Naive thymus-derived CD8-positive, alpha-beta T cell (primary cell): ENCODE data around the gene JPH3. TPM values are rescaled to one million over a fixed set of nuclear protein-coding genes. Genes with fewer than 3 reads are reported as not detected.

Source experiments
- ATAC-seq, 2 donors: fragments of 150-1000 bp; cut with Tn5 transposase in 1 of 2; sonication (Bioruptor Pico), chemical (Tn5 transposase) in 1 of 2; 1 replicate in 1 of 2; 2 replicates in 1 of 2; pipeline ENCODE4 v1.10.0; 2021; ENCODE audit warnings: mild to moderate bottlenecking in 2 of 2, moderate library complexity in 2 of 2
- POLR2A ChIA-PET: fragments of 350-600 bp; sonication (Branson Sonifier 250); formaldehyde crosslinking; loops from one replicate; lab custom pipeline; 2021; ENCODE audit warnings: antibody characterized with exemption; lab: Charles Lee
- DNase-seq, 10 donors: peaks; one replicate each; pipeline versions ENCODE4 v3.0.0 to v3.0.0-alpha.2; 2020 to 2022
- H3K27ac Mint-ChIP-seq, 10 donors: one replicate each; pipeline ENCODE4 v1.8.0; 2020 to 2022; ENCODE audit warnings: mild to moderate bottlenecking in 10 of 10, mixed read lengths in 10 of 10, moderate library complexity in 4 of 10, inconsistent platforms in 1 of 10
- H3K27me3 Mint-ChIP-seq, 5 donors: one replicate each; pipeline ENCODE4 v1.8.0; 2021 to 2022; ENCODE audit warnings: mixed read lengths in 5 of 5
- H3K36me3 Mint-ChIP-seq, 3 donors: one replicate each; pipeline ENCODE4 v1.8.0; 2020 to 2022; ENCODE audit warnings: mixed read lengths in 3 of 3, mild to moderate bottlenecking in 2 of 3, inconsistent platforms in 1 of 3
- H3K4me1 Mint-ChIP-seq, 4 donors: one replicate each; pipeline ENCODE4 v1.8.0; 2021 to 2022; ENCODE audit warnings: mixed read lengths in 4 of 4
- H3K4me3 Mint-ChIP-seq, 10 donors: one replicate each; pipeline ENCODE4 v1.8.0; 2020 to 2022; ENCODE audit warnings: mild to moderate bottlenecking in 10 of 10, mixed read lengths in 10 of 10, moderate library complexity in 6 of 10, inconsistent platforms in 1 of 10
- H3K9me3 Mint-ChIP-seq, 9 donors: one replicate each; pipeline ENCODE4 v1.8.0; 2020 to 2022; ENCODE audit warnings: mixed read lengths in 9 of 9, mild to moderate bottlenecking in 3 of 9, inconsistent platforms in 1 of 9, moderate library complexity in 1 of 9
- polyA plus RNA-seq, 3 donors: library from polyadenylated mRNA; unstranded; fragments of 300-500 nt; fragmentation: Illumina TruSeq; gene quantifications; one replicate each; pipeline ENCODE4 v1.2.3, GENCODE V29; 2021
- total RNA-seq, 8 experiments: library from RNA in 2 of 8; stranded (reverse) in 2 of 8; gene quantifications; one replicate each; pipeline ENCODE4 v1.2.3 and lab custom pipeline; 2021 to 2026

Gene JPH3
- total and polyA plus RNA-seq, 5 experiments from 2014 or later = 0.08 to 0.09 TPM; not detected in 3

DNA sequence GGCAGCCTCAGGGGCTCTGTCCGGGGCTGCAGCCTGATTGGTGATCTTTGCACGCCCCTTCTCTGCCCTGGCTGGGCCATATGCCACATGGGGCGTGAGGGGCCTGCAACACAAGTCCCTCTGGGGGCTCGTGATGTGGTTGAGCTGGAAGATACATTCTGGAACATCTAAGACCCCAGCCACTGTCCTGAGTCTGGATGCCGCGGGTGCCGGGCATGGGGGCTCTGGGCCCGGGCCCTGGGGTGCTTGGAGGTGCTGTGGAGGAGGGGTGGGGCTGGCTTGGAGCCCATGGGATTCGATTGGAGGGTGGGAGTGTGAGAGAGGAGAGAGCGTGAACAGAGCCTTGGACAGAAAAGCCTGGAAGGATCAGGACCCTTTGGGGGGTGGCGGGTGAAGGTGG, 39.4 kb downstream of the JPH3 start:
- ATAC-seq (no peak), DNase-seq (no peak)
- no peaks in the 10 kb centered on the region for H3K4me1 Mint-ChIP-seq
- POLR2A ChIA-PET = no interaction called here
- H3K9me3 Mint-ChIP-seq = no peaks in the 10 kb centered on the region
- H3K27ac Mint-ChIP-seq = peak overlapping the region in 1 of 10 donors; percentile 43
- no peaks in the 10 kb centered on the region for H3K36me3 Mint-ChIP-seq
- H3K4me3 Mint-ChIP-seq = no peak overlapping the region
- H3K27me3 Mint-ChIP-seq = peaks cover 0 to 9% (median 0%) of the 10 kb centered on the region in 5 donors

DNA sequence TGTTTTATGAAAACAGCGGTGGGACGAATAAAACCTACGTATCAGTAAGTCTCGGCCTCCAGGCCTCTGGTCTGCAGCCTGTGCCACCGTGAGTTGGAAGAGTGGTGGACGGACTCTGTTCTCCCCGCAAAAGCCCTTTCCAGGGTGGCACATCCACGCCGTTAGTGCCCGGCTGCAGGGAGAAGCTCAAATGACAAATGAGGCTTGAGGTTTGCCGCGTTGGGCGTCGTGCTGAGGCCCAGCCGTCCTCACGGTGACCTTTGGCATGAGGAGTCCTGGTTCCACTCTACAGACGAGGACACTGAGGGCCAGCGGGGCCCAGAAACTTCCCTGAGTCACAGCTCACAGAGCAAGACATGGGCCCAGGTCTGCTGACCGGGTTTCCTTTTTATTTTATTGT, 40.2 kb downstream of the JPH3 start:
- POLR2A ChIA-PET = no interaction called here
- Mint-ChIP-seq H3K4me3 (no peak overlapping the region), H3K9me3 (no peaks in the 10 kb centered on the region)

DNA sequence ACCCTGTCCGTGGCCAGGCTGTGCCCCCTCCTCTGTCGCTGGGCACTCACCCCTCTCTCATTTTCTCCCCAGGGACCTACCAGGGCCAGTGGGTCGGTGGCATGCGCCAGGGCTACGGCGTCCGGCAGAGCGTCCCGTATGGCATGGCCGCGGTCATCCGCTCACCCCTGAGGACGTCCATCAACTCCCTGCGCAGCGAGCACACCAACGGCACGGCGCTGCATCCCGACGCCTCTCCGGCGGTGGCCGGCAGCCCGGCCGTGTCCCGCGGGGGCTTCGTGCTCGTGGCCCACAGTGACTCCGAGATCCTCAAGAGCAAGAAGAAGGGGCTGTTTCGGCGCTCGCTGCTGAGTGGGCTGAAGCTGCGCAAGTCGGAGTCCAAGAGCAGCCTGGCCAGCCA, 41.9 kb downstream of the JPH3 start:
- Mint-ChIP-seq H3K36me3 (no peaks in the 10 kb centered on the region), H3K9me3 (no peaks in the 10 kb centered on the region), H3K4me3 (no peak overlapping the region), H3K27ac (no peak overlapping the region), H3K4me1 (no peaks in the 10 kb centered on the region), H3K27me3 (peaks cover 0 to 22% (median 6%) of the 10 kb centered on the region in 5 donors)
- no peak for DNase-seq
- no peak for ATAC-seq
- POLR2A ChIA-PET = no interaction called here

More for the DNA sequence above, 40.2 kb downstream of the JPH3 start:
- ATAC-seq = no peak
- no peaks in the 10 kb centered on the region for H3K36me3 Mint-ChIP-seq
- peaks cover 0 to 12% (median 0%) of the 10 kb centered on the region in 5 donors for H3K27me3 Mint-ChIP-seq
- DNase-seq = no peak
- no peaks in the 10 kb centered on the region for H3K4me1 Mint-ChIP-seq
- no peak overlapping the region for H3K27ac Mint-ChIP-seq

DNA sequence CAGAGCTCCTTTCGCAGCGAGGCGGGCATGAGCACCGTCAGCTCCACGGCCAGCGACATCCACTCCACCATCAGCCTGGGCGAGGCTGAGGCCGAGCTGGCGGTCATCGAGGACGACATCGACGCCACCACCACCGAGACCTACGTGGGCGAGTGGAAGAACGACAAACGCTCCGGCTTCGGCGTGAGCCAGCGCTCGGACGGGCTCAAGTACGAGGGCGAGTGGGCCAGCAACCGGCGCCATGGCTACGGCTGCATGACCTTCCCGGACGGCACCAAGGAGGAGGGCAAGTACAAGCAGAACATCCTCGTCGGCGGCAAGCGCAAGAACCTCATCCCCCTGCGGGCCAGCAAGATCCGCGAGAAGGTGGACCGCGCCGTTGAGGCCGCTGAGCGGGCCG, 42.3 kb downstream of the JPH3 start:
- Mint-ChIP-seq H3K27me3 (peaks cover 0 to 24% (median 6%) of the 10 kb centered on the region in 5 donors), H3K4me3 (no peak overlapping the region), H3K27ac (no peak overlapping the region), H3K4me1 (no peaks in the 10 kb centered on the region), H3K36me3 (no peaks in the 10 kb centered on the region), H3K9me3 (no peaks in the 10 kb centered on the region)
- POLR2A ChIA-PET = no interaction called here
- DNase-seq = peak in 1 of 10 donors; percentile 56
- ATAC-seq = no peak

DNA sequence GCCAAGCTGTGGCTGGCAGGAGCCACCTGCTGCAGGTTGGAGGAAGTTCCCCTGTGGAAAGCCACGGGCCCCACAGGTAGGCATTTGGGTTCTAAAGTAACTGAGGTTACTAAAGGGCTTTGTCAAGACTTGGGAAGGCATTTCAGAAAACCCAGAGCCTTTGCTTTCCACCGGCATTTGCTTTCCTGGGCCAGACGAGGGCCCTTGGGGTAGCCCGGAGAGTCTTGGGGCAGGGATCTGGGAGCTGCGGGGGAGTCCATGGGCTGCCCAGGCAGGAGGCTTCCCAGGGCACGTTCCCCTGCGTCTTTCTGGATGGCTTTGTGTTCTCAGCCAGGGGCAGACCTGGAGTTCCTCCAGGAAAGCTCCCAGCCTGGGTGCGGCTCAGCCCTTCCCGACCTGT, 43.5 kb downstream of the JPH3 start:
- no peak for ATAC-seq
- Mint-ChIP-seq H3K27ac (peak overlapping the region in 1 of 10 donors; percentile 3), H3K4me3 (no peak overlapping the region), H3K4me1 (no peaks in the 10 kb centered on the region), H3K27me3 (peaks cover 2 to 24% (median 7%) of the 10 kb centered on the region in 5 donors), H3K9me3 (no peaks in the 10 kb centered on the region), H3K36me3 (no peaks in the 10 kb centered on the region)
- DNase-seq = peak in 1 of 10 donors; percentile 30
- POLR2A ChIA-PET = no interaction called here

DNA sequence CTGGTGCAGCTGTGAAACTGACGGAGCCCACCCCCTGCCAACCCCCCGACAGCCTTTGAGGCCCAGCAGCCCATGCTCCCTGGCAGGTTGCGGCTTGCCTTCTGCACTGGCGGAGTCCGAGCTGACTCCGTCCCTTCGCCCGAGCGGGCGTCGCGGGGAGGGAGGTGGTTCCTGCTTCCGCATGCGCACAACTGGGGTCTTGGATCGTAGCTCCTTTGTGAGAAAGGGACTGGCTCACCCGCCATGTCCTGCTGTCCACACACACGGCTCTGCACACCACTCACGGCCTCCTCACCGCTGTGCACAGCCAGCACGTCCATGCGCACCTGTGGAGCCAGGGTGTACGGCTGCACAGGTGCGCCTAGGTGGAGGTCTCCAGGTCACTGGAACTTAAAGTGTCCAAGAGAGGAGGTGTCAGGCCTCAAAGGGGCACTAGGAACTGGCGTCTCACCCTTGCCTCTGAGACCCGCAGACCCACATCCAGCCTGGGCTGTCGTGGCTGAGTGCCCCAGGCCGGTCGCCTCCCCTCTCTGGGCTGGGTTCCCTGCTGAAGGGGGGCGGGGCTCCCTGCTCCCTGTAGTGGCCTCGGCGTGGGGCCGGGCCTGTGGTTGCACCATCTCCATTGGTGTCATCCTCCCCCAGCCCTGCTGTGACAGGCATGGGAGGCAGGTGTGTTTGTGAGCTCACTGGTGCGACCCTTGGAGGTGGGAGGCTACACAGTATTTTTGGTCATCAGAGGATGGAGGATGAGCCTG, 45.3 kb downstream of the JPH3 start:
- Mint-ChIP-seq H3K9me3 (no peaks in the 10 kb centered on the region), H3K4me1 (no peaks in the 10 kb centered on the region), H3K36me3 (no peaks in the 10 kb centered on the region), H3K4me3 (no peak overlapping the region), H3K27ac (no peak overlapping the region), H3K27me3 (peaks cover 2 to 24% (median 7%) of the 10 kb centered on the region in 5 donors)
- DNase-seq (peak in 1 of 10 donors; percentile 60), ATAC-seq (no peak)
- POLR2A ChIA-PET = no interaction called here

DNA sequence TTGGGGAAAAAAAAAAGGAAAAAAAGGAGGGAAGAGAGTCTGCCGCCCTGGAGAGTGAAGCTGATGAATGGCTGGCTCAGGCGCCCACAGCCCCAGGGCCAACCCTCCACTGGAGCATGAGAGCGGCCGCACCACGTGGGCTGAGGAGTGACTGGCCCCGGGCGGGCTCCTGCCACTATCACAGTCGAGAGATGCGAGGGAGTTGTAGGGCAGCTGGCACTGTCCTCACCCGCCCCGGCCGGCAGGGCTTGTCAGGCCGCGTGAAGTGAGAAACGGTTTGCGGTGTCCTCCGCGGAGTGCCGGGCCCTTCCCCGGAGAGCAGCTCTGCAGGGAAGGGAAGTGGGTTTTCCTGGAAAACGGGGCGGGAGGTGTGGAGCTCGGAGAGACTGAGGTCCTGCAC, 45.9 kb downstream of the JPH3 start:
- no peak overlapping the region for H3K4me3 Mint-ChIP-seq
- H3K4me1 Mint-ChIP-seq = no peaks in the 10 kb centered on the region
- H3K36me3 Mint-ChIP-seq = no peaks in the 10 kb centered on the region
- H3K27me3 Mint-ChIP-seq = peaks cover 2 to 24% (median 7%) of the 10 kb centered on the region in 5 donors
- POLR2A ChIA-PET = no interaction called here
- DNase-seq = peak in 1 of 10 donors; percentile 46
- no peak for ATAC-seq
- H3K27ac Mint-ChIP-seq = no peak overlapping the region
- no peaks in the 10 kb centered on the region for H3K9me3 Mint-ChIP-seq

DNA sequence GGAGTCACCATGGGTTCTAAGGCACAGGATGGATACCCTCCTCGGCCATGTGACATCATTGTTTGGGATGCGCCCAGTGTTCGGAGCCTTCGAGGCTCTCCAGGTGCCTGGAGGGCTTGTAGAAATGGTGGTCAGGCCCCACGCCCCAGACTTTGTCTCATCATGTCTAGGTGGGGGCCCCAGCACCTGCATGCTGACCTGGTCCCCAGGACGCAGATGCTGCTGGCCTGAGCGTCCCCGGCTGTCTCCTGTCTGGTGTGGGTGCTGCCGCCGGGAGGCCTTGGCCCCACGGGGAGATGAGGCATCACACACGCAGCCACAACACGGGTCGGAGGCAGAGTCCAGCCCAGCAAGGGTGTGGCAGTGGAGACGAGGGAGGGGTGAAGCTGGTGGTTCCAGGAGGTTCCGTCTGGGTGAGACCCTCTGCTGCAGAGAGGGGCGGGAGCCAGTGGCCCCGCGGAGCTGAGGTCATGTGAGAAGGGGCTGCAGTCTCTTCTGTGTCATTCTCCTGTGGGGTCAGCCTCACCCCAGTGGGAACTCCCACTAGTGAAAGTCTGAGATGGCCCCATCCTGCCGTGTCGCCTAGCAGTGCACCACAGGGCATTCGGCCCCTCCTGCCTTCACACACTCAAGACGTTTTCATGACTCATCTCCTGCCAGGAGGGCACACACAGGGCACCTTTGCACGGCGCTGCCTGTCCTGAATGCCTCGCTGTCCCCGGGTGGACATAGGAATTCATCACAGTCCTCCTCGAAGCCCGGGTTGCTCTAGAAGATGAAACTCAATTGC, 46.6 kb downstream of the JPH3 start:
- Mint-ChIP-seq H3K9me3 (no peaks in the 10 kb centered on the region), H3K4me1 (no peaks in the 10 kb centered on the region), H3K36me3 (no peaks in the 10 kb centered on the region), H3K27me3 (peaks cover 2 to 24% (median 7%) of the 10 kb centered on the region in 5 donors), H3K4me3 (no peak overlapping the region), H3K27ac (no peak overlapping the region)
- POLR2A ChIA-PET = no interaction called here
- ATAC-seq (no peak), DNase-seq (peak in 1 of 10 donors; percentile 52)

DNA sequence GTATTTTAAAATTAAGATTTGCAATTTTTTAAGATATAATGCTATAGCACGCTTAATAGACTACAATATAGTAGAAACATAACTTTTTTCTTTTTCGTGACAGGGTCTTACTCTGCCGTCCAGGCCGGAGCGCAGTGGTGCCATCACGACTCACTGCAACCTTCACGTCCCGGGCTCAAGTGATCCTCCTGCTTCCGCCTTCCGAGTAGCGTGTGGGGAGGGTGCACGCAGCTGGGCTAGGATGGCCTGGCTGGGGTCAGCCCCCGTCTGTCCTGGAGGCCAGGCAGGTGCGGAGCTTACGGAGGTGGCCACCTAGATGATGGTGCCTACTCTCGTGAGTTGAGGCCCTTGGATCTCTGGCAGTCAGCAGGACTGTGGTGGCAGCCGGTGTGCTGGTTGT, 50.1 kb downstream of the JPH3 start:
- Mint-ChIP-seq H3K27ac (no peak overlapping the region), H3K36me3 (no peaks in the 10 kb centered on the region), H3K4me3 (no peak overlapping the region), H3K9me3 (peaks cover 0 to 4% (median 0%) of the 10 kb centered on the region in 9 donors), H3K27me3 (peaks cover 2 to 13% (median 7%) of the 10 kb centered on the region in 5 donors), H3K4me1 (no peaks in the 10 kb centered on the region)
- ATAC-seq (no peak), DNase-seq (no peak)
- POLR2A ChIA-PET = no interaction called here

DNA sequence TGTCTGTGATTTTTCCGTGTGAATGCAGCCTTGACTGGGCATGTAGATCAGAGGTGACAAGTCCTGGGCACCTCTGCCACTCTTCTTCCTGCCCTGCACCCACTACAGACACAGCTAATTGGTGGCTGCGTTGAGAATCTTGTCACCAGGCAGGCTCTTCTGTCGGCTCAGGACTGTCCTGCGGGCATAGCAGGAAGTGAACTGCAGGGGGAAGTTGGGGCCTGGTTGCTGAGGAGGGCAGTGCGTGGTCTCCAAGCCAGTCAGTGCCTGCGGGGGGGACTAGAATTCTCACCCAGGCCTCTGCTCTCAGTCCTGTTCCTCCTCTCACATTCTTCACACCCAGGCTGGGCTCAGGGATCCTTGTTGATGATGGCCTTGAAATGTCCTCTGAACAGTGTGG, 50.5 kb downstream of the JPH3 start:
- Mint-ChIP-seq H3K9me3 (peaks cover 0 to 4% (median 0%) of the 10 kb centered on the region in 9 donors), H3K27me3 (peaks cover 2 to 12% (median 7%) of the 10 kb centered on the region in 5 donors), H3K4me1 (no peaks in the 10 kb centered on the region), H3K36me3 (no peaks in the 10 kb centered on the region), H3K4me3 (no peak overlapping the region), H3K27ac (no peak overlapping the region)
- ATAC-seq (no peak), DNase-seq (no peak)
- POLR2A ChIA-PET = no interaction called here

DNA sequence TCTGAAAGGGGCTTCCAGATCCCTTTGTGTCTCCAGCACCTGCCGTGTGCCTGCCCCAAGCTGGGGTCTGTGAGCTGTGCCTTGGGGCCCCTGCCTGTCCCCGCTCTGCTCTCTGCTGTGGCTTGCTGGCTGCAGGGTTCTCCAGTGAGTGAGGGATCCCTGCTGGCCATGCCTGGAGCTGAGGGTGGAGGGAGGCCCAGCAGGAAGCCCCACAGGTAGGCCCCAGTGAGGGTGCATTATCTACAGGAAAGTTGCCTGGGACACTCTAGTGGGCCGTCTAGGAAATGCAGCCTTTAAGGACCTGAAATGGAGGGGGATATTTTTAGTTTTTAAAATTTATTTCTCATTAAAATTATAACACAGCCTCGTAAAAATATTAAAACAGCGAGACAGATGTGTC, 50.9 kb downstream of the JPH3 start:
- POLR2A ChIA-PET = no interaction called here
- Mint-ChIP-seq H3K4me3 (no peak overlapping the region), H3K36me3 (no peaks in the 10 kb centered on the region), H3K9me3 (peaks cover 0 to 4% (median 0%) of the 10 kb centered on the region in 9 donors), H3K27me3 (peaks cover under 1 to 8% (median 2%) of the 10 kb centered on the region in 5 donors), H3K4me1 (no peaks in the 10 kb centered on the region), H3K27ac (no peak overlapping the region)
- DNase-seq (no peak), ATAC-seq (peak in 1 of 2 donors; percentile 39)

DNA sequence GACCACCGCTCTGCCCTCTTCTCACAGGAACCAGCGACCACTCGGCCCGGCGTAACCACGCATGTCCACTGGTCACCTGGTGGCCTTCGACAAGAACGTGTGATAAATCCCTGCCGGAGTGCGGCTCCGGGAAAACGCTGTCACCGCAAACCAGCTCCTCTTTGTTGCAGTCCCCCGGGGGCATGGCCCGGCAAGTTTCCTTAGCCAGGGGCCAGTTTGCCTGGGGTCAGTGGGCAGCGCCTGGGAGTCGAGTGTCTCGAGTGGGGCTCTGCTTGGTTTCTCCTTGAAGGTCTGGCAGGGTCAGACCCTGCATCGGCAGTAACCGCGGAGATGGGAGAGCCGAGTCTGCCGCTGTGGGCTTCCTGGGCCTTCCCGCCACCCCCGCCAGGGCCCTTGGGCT, 52.5 kb downstream of the JPH3 start:
- H3K27me3 Mint-ChIP-seq = peaks cover 0 to 3% (median 2%) of the 10 kb centered on the region in 5 donors
- no peaks in the 10 kb centered on the region for H3K36me3 Mint-ChIP-seq
- ATAC-seq (no peak), DNase-seq (no peak)
- H3K4me3 Mint-ChIP-seq = no peak overlapping the region
- POLR2A ChIA-PET = no interaction called here
- H3K27ac Mint-ChIP-seq = no peak overlapping the region
- no peaks in the 10 kb centered on the region for H3K4me1 Mint-ChIP-seq
- peaks cover 0 to 4% (median 0%) of the 10 kb centered on the region in 9 donors for H3K9me3 Mint-ChIP-seq

DNA sequence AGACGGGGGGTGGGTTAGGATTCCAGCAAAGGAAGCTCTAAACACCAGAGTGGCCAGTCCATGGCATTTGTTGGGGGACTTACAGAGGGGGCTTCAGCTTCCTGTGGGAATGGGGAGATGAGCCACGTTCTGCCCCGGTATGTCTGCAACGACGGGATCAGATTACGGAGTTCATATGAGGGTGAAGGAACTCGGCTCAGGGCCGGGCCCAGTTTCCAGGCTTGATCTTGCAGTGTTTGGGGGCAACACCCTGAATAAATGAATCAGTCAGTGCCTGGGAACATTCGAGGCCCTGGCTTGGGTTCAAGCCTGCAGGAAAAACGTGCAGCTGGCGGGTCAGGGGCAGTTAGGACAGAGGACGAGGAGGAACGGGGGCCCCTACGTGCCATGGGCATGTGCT, 54.0 kb downstream of the JPH3 start:
- no peaks in the 10 kb centered on the region for H3K36me3 Mint-ChIP-seq

More for the DNA sequence above, 54.0 kb downstream of the JPH3 start:
- Mint-ChIP-seq H3K4me3 (no peak overlapping the region), H3K27ac (no peak overlapping the region), H3K4me1 (no peaks in the 10 kb centered on the region), H3K9me3 (peaks cover 0 to 4% (median 0%) of the 10 kb centered on the region in 9 donors), H3K27me3 (peaks cover 5 to 14% (median 7%) of the 10 kb centered on the region in 5 donors)
- DNase-seq (no peak), ATAC-seq (no peak)
- POLR2A ChIA-PET = no interaction called here
